Activated CD8-positive, alpha-beta memory T cell treated with anti-CD3 and anti-CD28 coated beads for 24 hours (primary cell): Measurements from ENCODE around the gene NDUFB4.

Experiments used
- DNase-seq: peaks from one replicate; pipeline ENCODE4 v3.0.0-alpha.2; 2020

The NDUFB4 gene

GRCh38 chr3:120596116-120596852 is at the start of gene NDUFB4:
Gene NDUFB4, plus strand, starts transcription at chr3:120596336. Its CDS starts 24 bp downstream, at chr3:120596360.
- DNase-seq: peak; percentile 95

- DNase-seq: no peak
Measured at GRCh38 chr3:120550546-120550945, 45.6 kb upstream of the NDUFB4 start.

GRCh38 chr3:120552184-120553172 is 43.7 kb upstream of the NDUFB4 start:
- DNase-seq: no peak

- DNase-seq: no peak
Measured at GRCh38 chr3:120554812-120555606, 41.1 kb upstream of the NDUFB4 start.

GRCh38 chr3:120555657-120556509 is 40.3 kb upstream of the NDUFB4 start:
- DNase-seq: no peak

- no peak for DNase-seq
Measured at GRCh38 chr3:120557115-120557514, 39.0 kb upstream of the NDUFB4 start.

- peak; percentile 93 for DNase-seq
Measured at GRCh38 chr3:120558771-120559241, 37.3 kb upstream of the NDUFB4 start.

- no peak for DNase-seq
Measured at GRCh38 chr3:120559242-120560061, 36.7 kb upstream of the NDUFB4 start.

- DNase-seq: no peak
Measured at GRCh38 chr3:120560304-120561250, 35.6 kb upstream of the NDUFB4 start.

- peak; percentile 80 for DNase-seq
Measured at GRCh38 chr3:120561251-120562045, 34.7 kb upstream of the NDUFB4 start.

GRCh38 chr3:120563356-120564022 is 32.6 kb upstream of the NDUFB4 start:
- DNase-seq: no peak

GRCh38 chr3:120566243-120566975 is 29.7 kb upstream of the NDUFB4 start:
- no peak for DNase-seq

GRCh38 chr3:120567370-120568201 is 28.6 kb upstream of the NDUFB4 start:
- DNase-seq: no peak

- no peak for DNase-seq
Measured at GRCh38 chr3:120568202-120568531, 28.0 kb upstream of the NDUFB4 start.

- DNase-seq: no peak
Measured at GRCh38 chr3:120568598-120568997, 27.5 kb upstream of the NDUFB4 start.

GRCh38 chr3:120569222-120570057 is 26.7 kb upstream of the NDUFB4 start:
- DNase-seq: no peak
